K562 (cell line): Measurements from ENCODE around the gene ATG10. TPM values are rescaled to one million over a fixed set of nuclear protein-coding genes. Genes with fewer than 3 reads are reported as not detected.

Experiments
- C11orf30 ChIP-seq: fragments of 450-650 bp; IDR thresholded peaks from 2 replicates; pipeline ENCODE4 v1.6.1; 2016; ENCODE audit warnings: low read depth, mild to moderate bottlenecking
- CBFA2T3 ChIP-seq: fragments of 450-650 bp; IDR thresholded peaks from 2 replicates; pipeline ENCODE4 v1.6.1; 2017
- EGR1 ChIP-seq: fragments of 450-650 bp; conservative IDR thresholded peaks from 2 replicates; pipeline ENCODE4 v1.6.1; 2017; ENCODE audit warnings: mild to moderate bottlenecking
- FOXP1 ChIP-seq: sonication (generic); formaldehyde crosslinking; IDR thresholded peaks from 2 replicates; pipeline ENCODE4 v1.8.0; 2022; ENCODE audit warnings: mild to moderate bottlenecking, missing genetic modification reagents
- JUND ChIP-seq, 2 experiments: IDR thresholded peaks; 2 replicates in 1 of 2; 3 replicates in 1 of 2; pipeline ENCODE4 v1.6.1; 2011; ENCODE audit warnings: borderline replicate concordance in 2 of 2, low read depth in 2 of 2, low read length in 2 of 2, improper control_type of control experiment in 1 of 2, missing biosample characterization in 1 of 2, missing genetic modification characterization in 1 of 2, missing genetic modification reagents in 1 of 2
- LEF1 ChIP-seq: fragments of 450-650 bp; IDR thresholded peaks from 2 replicates; pipeline ENCODE4 v1.6.1; 2016; ENCODE audit warnings: mild to moderate bottlenecking
- MAFF ChIP-seq: IDR thresholded peaks from 2 replicates; pipeline ENCODE4 v1.6.1; 2012; ENCODE audit warnings: low read length, improper control_type of control experiment
- PHB ChIP-seq: fragments of 250-450 bp; sonication (Bioruptor Pico); IDR thresholded peaks from 2 replicates; pipeline ENCODE4 v1.5.0; 2021
- PHB2 ChIP-seq: fragments of 450-650 bp; IDR thresholded peaks from 2 replicates; pipeline ENCODE4 v1.6.1; 2017; ENCODE audit warnings: low read depth
- PURB ChIP-seq: sonication (generic); formaldehyde crosslinking; IDR thresholded peaks from 2 replicates; pipeline ENCODE4 v1.9.0; 2021; ENCODE audit warnings: low read depth, mild to moderate bottlenecking, missing genetic modification reagents
- RB1 ChIP-seq: fragments of 450-650 bp; IDR thresholded peaks from 2 replicates; pipeline ENCODE4 v1.6.1; 2017; ENCODE audit warnings: low read depth, mild to moderate bottlenecking
- THRB ChIP-seq: fragments of 450-650 bp; formaldehyde crosslinking; conservative IDR thresholded peaks from 2 replicates; pipeline ENCODE4 v1.4.0; 2022; ENCODE audit warnings: mild to moderate bottlenecking, missing genetic modification characterization
- WHSC1 ChIP-seq: IDR thresholded peaks from one replicate; pipeline ENCODE4 v1.6.1; 2012; ENCODE audit warnings: low read length, control low read depth, inconsistent platforms
- ZNF316 ChIP-seq: fragments of 450-650 bp; IDR thresholded peaks from 2 replicates; pipeline ENCODE4 v1.6.1; 2016
- polyA plus RNA-seq, 8 experiments: library from polyadenylated mRNA; depleted of rRNA in 4 of 8; stranded (reverse) in 5 of 8; unstranded in 3 of 8; fragments of >200 nt; fragmentation: Nextera tagmentation in 2 of 8; fragmentation: Illumina TruSeq in 1 of 8; extraction: Ambion mirVana in 2 of 8; extraction: Trizol in 1 of 8; gene quantifications; 2 replicates each; pipeline versions ENCODE4 v1.2.1 to v1.2.3, GENCODE V29; 2011 to 2014; ENCODE audit warnings: inconsistent platforms in 1 of 8, missing spikeins in 1 of 8
- total RNA-seq, 7 experiments: library from RNA; depleted of rRNA in 6 of 7; stranded (reverse); fragments of >200 nt in 6 of 7; fragmentation: Illumina TruSeq in 2 of 7; extraction: Trizol in 2 of 7; gene quantifications; 2 replicates each; pipeline versions ENCODE4 v1.2.1 to v1.2.3, GENCODE V29; 2011 to 2021; ENCODE audit warnings: low replicate concordance in 1 of 7

Gene ATG10
- total and polyA plus RNA-seq, 9 of the 15 experiments (the other 6 are each of a cell fraction or from before 2014, with no cell fraction given) = 7.0 to 18.8 (median 14.6) TPM

GRCh38 chr5:82142217-82142841 lies 170.5 kb downstream of the ATG10 start (continued):
- TF ChIP-seq THRB (CRISPR knock-in tag) (no peak), C11orf30 (peak; percentile 82), FOXP1 (CRISPR knock-in tag) (no peak), CBFA2T3 (peak; percentile 24; the same call in 1 of the 2 replicates), EGR1 (peak; percentile 85), PHB (CRISPR knock-in tag) (no peak), PURB (CRISPR knock-in tag) (no peak), MAFF (0 out of 2 replicates have a peak, but pooled peaks have one; percentile 10), PHB2 (no peak), RB1 (no peak), JUND (IDR thresholded peaks at IDR 0.05; ENCODE audit: borderline replicate concordance, low read depth, low read length) (no peak), JUND (tag; IDR thresholded peaks at IDR 0.05; ENCODE audit: borderline replicate concordance, low read depth, low read length) (no peak), ZNF316 (peak; percentile 79), LEF1 (no peak), WHSC1 (no peak)
